Skeletal muscle cell (primary cell): ENCODE results near the gene APCDD1L.

Experiments used
- DNase-seq: peaks from one replicate; pipeline ENCODE4 v3.0.0-alpha.2; 2010; ENCODE audit warnings: low read depth
- H3K4me3 ChIP-seq: 2 replicates; pipeline ENCODE4 v1.5.1; 2011; ENCODE audit warnings: low read depth, mild to moderate bottlenecking, control low read depth, low read length, moderate library complexity

Gene APCDD1L

GRCh38 chr20:58495623-58496428, 19.4 kb downstream of the APCDD1L start:
- no peak for DNase-seq
- no peak overlapping the region for H3K4me3 ChIP-seq

GRCh38 chr20:58494923-58495622, 20.1 kb downstream of the APCDD1L start:
- H3K4me3 ChIP-seq, result no peak overlapping the region
- no peak for DNase-seq

- DNase-seq, result no peak
- no peak overlapping the region for H3K4me3 ChIP-seq
These were observed 22.2 kb downstream of the APCDD1L start for GRCh38 chr20:58492795-58493524.

- no peak for DNase-seq
- no peak overlapping the region for H3K4me3 ChIP-seq
These were observed 23.0 kb downstream of the APCDD1L start for GRCh38 chr20:58492074-58492718.

DNA sequence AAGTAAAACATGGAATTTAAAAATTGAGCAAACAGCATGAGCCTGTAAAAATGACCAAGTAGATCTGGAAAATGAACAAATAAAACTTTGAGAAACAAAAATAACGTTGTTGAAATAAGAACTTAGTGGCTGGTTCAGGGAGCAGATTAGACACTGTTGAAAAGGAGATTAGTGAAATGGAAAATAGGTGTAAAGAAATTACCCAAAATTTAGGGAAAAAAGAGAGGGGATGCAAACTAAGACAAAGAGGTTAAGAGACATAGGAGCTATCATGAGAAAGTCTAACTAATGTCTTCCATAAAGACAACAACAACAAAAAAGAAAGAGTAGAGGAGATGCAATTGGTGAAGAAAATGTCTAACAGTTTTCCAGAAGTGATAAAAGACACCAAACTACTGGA, 29.0 kb downstream of the APCDD1L start:
- no peak for DNase-seq
- H3K4me3 ChIP-seq, result no peak overlapping the region

- no peak overlapping the region for H3K4me3 ChIP-seq
- no peak for DNase-seq
These were observed 29.8 kb downstream of the APCDD1L start for GRCh38 chr20:58485393-58485792.

- H3K4me3 ChIP-seq, result no peak overlapping the region
- DNase-seq, result no peak
These were observed 31.7 kb downstream of the APCDD1L start for GRCh38 chr20:58483470-58483869.

DNA sequence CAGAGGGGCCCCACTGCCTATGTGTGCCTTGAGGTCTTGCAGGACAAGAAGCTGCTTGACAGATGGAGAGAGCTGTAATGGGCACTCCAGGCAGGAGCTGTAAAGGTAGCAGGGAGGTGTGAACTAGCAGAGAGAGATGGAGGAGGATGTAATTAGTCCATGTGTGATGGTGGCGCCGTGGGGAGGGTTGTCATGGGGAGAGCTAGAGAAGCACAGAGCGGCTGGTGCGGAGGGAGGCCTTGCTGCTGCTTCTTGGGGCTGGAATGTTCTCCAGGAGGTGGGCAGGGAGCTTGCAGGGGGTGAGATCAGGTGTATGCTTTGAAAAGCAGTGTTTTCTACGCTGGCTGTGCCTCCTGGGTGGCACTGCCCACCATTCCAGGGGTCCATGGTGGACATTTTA, 32.1 kb downstream of the APCDD1L start:
- no peak overlapping the region for H3K4me3 ChIP-seq

DNA sequence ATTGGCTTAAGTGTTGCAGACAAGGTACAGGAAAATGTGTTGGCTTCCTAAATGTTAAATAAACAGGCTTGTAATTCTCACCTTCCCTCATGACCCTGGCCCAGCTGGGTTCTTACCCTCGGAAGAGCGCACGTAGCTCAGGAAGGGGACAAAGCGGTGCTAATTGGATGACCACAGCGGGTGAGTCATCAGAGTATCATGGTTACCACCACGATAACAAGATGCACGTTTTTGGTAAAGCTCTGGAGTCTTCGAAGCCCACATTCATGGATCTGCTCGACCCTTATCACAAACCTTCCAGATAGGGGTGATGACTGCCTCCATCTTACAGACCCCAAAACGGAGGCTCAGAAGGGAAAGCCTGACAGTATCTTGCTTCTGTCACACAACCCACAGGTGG, 32.8 kb downstream of the APCDD1L start:
- no peak overlapping the region for H3K4me3 ChIP-seq
- DNase-seq, result no peak

More for the DNA sequence above, 32.1 kb downstream of the APCDD1L start:
- DNase-seq, result no peak

DNA sequence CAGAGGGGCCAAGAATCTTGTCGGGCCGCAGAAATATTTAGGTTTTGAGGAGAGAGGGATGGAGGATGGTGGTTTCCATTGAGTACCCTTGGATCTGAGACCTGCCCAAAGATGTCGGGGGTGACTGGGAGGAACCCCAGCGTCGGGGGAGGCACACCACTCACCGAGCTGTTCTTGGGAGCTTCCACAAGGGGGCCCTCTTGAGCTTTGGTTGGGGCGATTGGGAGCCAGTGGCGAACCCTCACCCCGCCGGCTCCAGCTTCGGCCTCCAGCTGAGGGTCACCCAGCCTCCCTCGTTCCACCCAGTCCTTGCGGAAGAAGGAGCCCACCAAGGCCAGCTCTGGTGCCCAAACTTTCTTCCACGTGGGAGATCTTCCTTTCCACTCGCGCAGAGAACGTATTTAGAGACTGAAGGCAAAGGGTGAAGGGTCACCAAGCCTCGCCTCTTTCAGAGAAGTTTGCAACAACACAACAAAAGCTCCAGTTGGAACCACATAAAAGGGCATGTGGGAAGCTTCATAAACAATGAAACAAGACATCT, 33.6 kb downstream of the APCDD1L start:
- no peak for DNase-seq
- H3K4me3 ChIP-seq, result no peak overlapping the region

DNA sequence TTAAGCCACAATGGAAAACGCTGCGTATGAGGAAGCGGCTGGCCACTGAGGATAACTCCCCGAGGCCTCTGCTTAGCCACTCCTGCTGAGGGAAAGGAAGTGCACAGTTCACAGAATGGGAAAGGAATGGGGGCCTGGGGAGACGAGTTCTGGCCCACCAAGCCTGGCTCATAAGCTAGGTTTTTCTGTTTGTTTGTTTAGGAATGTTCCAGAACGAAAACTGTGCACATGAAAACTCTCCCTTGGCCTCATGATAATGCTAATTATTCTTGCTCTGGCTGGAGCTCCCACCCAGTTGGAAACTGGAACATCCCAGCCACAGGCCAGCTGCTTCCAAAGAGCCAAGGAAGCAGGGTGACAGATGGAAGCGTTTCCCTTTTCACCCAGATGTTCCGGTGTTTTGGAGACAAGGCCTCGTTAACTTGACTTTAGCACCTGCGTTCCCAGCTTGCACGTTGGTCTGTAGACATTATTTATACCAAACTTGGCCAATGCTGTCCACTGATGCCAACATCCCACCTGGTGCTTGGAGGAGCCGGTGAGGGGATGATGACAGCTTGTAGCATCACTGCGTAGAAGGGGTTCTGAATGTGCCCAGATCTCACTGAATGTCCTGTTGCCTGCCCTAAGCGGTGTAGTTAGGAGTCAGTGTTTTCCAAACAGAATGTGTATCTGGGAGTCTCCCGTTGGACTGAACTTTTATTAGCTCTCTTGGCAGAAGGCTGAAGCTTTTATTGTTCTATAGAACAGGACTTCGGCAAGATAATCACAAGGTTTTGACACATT, 34.5 kb downstream of the APCDD1L start:
- H3K4me3 ChIP-seq, result no peak overlapping the region
- DNase-seq, result no peak

GRCh38 chr20:58479726-58480440, 35.3 kb downstream of the APCDD1L start:
- no peak overlapping the region for H3K4me3 ChIP-seq
- no peak for DNase-seq

DNA sequence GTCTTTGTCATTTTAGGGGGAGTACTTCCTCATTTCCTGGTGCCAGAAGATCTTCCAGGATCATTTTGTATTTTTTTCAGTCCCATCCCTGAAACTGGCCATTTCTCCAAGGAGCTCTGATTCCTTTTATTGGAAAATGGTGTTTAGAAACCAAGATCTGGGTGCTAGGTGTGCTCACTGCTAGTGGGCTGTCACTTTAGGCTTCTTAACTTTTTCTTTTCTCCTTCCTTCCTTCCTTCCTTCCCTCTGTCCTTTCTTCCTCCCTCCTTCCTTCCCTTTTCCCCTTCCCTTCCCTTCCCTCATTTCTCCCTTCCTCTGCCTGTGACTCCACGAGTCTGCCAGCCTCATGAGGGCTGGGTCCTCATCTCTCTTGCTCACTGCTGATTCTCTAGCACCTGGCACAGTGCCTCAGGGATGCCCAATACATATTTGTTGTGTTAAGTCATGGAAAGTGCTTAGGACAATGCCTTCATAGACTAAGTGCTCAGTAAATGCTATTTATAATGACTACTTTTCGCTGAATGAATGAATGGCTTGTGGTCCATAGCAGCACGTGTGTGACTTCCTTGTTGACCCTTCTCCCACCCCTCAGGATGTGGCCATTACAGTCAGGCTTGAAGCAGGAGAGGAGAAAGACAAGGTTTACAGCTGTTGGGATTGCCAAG, 36.9 kb downstream of the APCDD1L start:
- H3K4me3 ChIP-seq, result no peak overlapping the region
- no peak for DNase-seq

- DNase-seq, result no peak
- H3K4me3 ChIP-seq, result no peak overlapping the region
These were observed 39.7 kb downstream of the APCDD1L start for GRCh38 chr20:58475466-58475865.

GRCh38 chr20:58473453-58474425, 41.5 kb downstream of the APCDD1L start:
- H3K4me3 ChIP-seq, result no peak overlapping the region
- no peak for DNase-seq

DNA sequence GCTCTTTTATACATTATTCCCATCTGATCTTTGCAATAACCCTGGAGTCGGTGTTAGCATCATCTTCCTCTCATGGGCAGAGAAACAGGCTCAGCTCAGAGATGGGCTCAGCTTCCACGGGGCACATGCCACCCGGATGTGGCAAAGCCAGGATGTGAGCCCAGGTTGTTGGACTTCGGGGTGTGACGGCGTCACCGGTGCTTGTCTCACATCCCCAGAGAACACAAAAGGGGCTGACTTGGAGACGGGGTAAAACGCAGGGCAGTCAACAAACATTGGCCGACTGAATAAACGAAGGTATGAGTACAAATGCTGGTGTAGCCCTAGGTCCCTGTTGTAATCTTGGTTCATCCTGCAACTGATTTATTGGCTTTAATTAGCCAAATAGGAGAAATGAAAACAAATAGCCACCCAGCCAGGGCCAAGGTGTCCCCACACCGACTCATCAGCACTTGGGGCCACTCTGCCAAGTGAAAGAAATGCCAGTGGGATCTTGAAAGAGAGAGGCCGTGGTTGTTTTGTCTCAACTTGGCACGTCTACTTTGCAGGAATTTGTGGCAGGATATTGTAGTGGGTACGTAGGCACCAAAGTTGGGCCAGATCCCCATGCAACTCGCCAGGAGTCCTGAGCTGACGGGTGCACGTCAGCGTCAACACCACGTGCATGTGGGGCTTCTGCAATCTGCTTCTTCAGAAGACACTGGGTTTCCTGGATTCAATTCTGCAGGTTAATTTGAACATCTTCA, 42.8 kb downstream of the APCDD1L start:
- H3K4me3 ChIP-seq, result no peak overlapping the region
- no peak for DNase-seq
